Right atrium auricular region (tissue), 2 donors: ENCODE data around the gene CCDC85C. TPM values are rescaled to one million over a fixed set of nuclear protein-coding genes. Genes with fewer than 3 reads are reported as not detected.

ENCODE experiments used
- DNase-seq: peaks from one replicate; pipeline ENCODE4 v3.0.0-alpha.2; 2019; ENCODE audit warnings: low spot score
- H3K27ac ChIP-seq, 2 donors: fragments of 200-600 bp; sonication (generic); 1 replicate in 1 of 2; 2 replicates in 1 of 2; pipeline ENCODE4 v1.5.1; 2016 to 2019
- H3K27me3 ChIP-seq, 2 donors: fragments of 200-600 bp; sonication (generic); one replicate each; pipeline versions ENCODE4 v1.5.1 to v1.6.0; 2017 to 2019
- H3K36me3 ChIP-seq: fragments of 200-600 bp; sonication (generic); one replicate; pipeline ENCODE4 v1.5.1; 2016
- H3K4me1 ChIP-seq, 2 donors: fragments of 200-600 bp; sonication (generic); one replicate each; pipeline versions ENCODE4 v1.5.1 to v1.6.0; 2017 to 2019
- H3K4me3 ChIP-seq, 2 donors: fragments of 200-600 bp; sonication (generic); 1 replicate in 1 of 2; 2 replicates in 1 of 2; pipeline ENCODE4 v1.5.1; 2017 to 2019; ENCODE audit warnings: mild to moderate bottlenecking in 1 of 2, moderate library complexity in 1 of 2
- H3K9me3 ChIP-seq, 2 donors: fragments of 200-600 bp; sonication (generic); one replicate each; pipeline ENCODE4 v1.5.1; 2019
- total RNA-seq, 2 donors: library from RNA; depleted of rRNA; stranded (reverse); fragments of >200 nt; gene quantifications; one replicate each; pipeline ENCODE4 v1.1.0, GENCODE V29; 2016
- TF ChIP-seq, protein P1 (sequence below), 2 donors: fragments of 200-600 bp; sonication (generic); IDR thresholded peaks; one replicate each; pipeline ENCODE4 v1.5.1; 2019; ENCODE audit warnings: antibody characterized with exemption in 2 of 2

The CCDC85C gene
- total RNA-seq, 2 donors from 2014 or later = 17.1 to 17.7 TPM

DNA sequence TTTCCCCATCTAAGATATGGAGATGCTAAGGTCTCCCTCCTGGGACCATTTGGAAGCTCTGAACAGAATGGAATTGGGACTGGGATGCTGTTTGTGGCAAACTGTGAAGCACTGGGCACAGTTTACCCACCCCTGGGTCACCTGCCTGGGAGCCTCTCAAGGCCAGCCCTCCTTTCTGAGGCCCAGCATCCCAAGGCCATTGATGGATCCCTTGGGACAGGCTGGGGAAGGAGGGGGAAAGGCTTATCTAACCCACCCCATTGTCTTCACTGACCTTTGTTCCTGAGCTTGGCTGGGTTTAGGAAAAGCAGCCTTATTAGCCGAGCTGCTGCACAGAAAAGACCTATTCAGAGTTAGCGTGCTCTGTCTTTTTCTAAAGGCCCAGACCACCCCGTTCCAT, 5.2 kb downstream of the CCDC85C start:
- H3K27ac ChIP-seq = peak overlapping the region in 1 of 2 donors; percentile 72
- TF ChIP-seq, protein P1, sequence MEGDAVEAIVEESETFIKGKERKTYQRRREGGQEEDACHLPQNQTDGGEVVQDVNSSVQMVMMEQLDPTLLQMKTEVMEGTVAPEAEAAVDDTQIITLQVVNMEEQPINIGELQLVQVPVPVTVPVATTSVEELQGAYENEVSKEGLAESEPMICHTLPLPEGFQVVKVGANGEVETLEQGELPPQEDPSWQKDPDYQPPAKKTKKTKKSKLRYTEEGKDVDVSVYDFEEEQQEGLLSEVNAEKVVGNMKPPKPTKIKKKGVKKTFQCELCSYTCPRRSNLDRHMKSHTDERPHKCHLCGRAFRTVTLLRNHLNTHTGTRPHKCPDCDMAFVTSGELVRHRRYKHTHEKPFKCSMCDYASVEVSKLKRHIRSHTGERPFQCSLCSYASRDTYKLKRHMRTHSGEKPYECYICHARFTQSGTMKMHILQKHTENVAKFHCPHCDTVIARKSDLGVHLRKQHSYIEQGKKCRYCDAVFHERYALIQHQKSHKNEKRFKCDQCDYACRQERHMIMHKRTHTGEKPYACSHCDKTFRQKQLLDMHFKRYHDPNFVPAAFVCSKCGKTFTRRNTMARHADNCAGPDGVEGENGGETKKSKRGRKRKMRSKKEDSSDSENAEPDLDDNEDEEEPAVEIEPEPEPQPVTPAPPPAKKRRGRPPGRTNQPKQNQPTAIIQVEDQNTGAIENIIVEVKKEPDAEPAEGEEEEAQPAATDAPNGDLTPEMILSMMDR (IDR thresholded peaks at IDR 0.05) = no peak
- no peaks in the 10 kb centered on the region for H3K9me3 ChIP-seq
- H3K4me1 ChIP-seq = peaks cover 2 to 95% of the 10 kb centered on the region in 2 donors
- no peak for DNase-seq
- no peaks in the 10 kb centered on the region for H3K36me3 ChIP-seq
- H3K4me3 ChIP-seq = no peak overlapping the region
- H3K27me3 ChIP-seq = no peaks in the 10 kb centered on the region

DNA sequence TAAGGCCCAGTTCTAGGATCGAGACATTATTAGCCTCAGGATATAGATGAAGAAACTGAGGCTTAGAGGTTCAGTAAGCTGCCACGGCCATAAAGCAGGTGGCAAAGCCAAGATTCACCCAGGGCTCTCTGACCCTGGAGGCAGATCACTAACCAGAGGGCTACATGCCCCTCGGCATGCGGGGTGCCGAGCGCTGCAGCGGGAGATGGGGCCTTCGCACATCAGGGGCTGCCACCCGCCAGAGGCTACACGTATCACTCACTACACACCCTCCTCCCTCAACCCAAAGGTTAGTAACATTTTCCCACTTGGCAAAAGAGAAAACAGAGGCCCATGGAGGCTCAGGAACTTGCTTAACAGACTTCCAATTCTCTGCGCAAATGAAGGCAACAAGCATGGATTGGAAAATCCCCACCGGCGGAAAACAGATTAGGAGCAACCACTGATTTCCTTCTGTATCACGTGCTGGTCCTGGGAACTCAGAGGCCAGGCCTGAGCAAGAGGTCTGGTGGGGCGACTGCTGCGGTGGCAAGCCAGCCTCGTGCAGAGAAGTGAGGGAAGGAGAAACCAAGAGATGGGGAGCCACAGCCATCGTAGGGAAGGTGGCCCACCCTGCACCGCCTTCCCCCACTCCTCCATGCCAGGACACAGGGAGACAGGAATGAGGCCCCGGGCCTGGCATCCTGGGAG, 6.0 kb downstream of the CCDC85C start:
- peaks cover 2 to 97% of the 10 kb centered on the region in 2 donors for H3K4me1 ChIP-seq
- no peak for DNase-seq
- H3K4me3 ChIP-seq = no peak overlapping the region
- TF ChIP-seq, protein P1 (IDR thresholded peaks at IDR 0.05) = no peak
- H3K27me3 ChIP-seq = no peaks in the 10 kb centered on the region
- H3K36me3 ChIP-seq = no peaks in the 10 kb centered on the region
- no peaks in the 10 kb centered on the region for H3K9me3 ChIP-seq
- peak overlapping the region in 1 of 2 donors; percentile 72 for H3K27ac ChIP-seq

DNA sequence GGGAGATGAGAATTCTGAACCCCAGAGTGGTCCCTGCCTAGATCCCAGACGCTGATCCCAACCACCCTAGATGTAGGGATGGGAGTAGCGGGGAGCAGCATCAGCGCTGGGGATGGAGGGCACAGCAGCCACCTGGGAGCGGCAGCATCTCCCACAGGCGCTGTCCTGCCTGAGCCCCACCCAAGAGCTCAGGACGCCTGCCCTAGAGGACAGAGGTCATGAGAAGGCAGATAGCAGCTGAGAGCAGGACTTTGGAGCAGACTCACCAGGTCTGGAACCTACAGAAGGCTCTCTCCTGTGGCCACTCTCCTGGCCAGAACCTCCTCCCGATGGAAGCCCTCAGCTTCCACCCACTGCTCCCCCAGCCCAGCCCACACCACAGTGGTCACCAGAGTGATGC, 7.2 kb downstream of the CCDC85C start:
- TF ChIP-seq, protein P1 (IDR thresholded peaks at IDR 0.05) = no peak
- no peaks in the 10 kb centered on the region for H3K27me3 ChIP-seq
- H3K36me3 ChIP-seq = no peaks in the 10 kb centered on the region
- no peak for DNase-seq
- H3K4me3 ChIP-seq = no peak overlapping the region
- peak overlapping the region; percentile 72 to 75 for H3K27ac ChIP-seq
- peaks cover 0 to 98% of the 10 kb centered on the region in 2 donors for H3K4me1 ChIP-seq
- no peaks in the 10 kb centered on the region for H3K9me3 ChIP-seq

DNA sequence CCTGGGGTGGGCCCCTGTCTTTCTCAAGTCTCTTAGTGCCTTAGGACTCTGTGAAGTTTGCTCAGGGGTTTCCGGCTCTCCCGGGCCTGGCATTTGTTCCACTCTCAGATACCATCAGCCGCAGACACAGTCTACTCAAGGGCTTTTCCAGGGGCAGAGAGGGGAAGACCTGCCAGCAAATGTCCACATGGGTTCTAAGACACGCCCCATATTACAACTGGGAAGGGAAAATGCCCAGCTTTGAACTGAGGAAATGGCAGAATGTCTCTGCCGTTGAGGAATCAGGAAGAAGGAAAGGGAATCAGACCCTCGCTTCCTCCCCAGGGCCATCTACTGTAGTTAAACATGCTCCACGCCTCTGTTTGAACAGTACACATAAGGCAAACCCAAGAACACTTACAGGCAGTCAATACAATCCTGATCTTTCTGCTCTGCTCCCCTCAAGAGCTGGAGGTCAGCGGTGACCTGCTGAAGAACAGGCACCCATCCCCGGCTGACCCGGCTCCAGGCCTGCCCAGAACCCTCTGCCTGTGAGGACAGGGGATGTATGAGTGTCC, 7.9 kb downstream of the CCDC85C start:
- no peaks in the 10 kb centered on the region for H3K9me3 ChIP-seq
- no peak overlapping the region for H3K4me3 ChIP-seq
- no peaks in the 10 kb centered on the region for H3K36me3 ChIP-seq
- TF ChIP-seq, protein P1 (IDR thresholded peaks at IDR 0.05) = no peak
- H3K27me3 ChIP-seq = no peaks in the 10 kb centered on the region
- DNase-seq = no peak
- peak overlapping the region; percentile 72 to 75 for H3K27ac ChIP-seq
- H3K4me1 ChIP-seq = peaks cover 0 to 95% of the 10 kb centered on the region in 2 donors

DNA sequence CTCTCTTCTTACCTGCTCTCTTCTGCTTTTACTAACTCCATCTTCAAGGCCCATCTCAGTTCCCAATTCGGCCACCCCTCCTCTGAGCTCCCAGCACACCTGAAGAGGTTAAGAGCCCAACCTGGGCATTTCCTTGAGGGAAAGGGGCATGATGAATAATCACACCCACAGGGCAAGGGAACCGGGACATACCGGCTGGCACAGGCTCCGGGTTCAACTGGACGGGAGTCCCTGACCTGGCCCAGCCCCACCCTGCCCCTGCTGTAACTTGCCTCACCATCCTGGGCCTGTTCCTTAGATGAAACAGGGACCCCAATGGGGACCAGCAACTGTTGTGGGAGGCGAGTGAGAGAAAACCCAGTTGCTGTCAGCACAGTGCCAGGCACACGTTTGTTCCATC, 8.5 kb downstream of the CCDC85C start:
- peak overlapping the region; percentile 72 to 75 for H3K27ac ChIP-seq
- H3K36me3 ChIP-seq = no peaks in the 10 kb centered on the region
- DNase-seq = no peak
- H3K4me3 ChIP-seq = no peak overlapping the region
- TF ChIP-seq, protein P1 (IDR thresholded peaks at IDR 0.05) = no peak
- H3K9me3 ChIP-seq = no peaks in the 10 kb centered on the region
- H3K27me3 ChIP-seq = no peaks in the 10 kb centered on the region
- peaks cover 0 to 95% of the 10 kb centered on the region in 2 donors for H3K4me1 ChIP-seq
